ENCODE results near the gene ADAM10.

The ADAM10 gene

GRCh38 chr15:58715266-58715917, 34.1 kb downstream of the ADAM10 start:
- DNase-seq (ENCODE audit: low spot score) = no peak

- no peak for DNase-seq (ENCODE audit: low spot score)
These were observed 38.8 kb downstream of the ADAM10 start for GRCh38 chr15:58710701-58711100.

GRCh38 chr15:58707397-58707796, 42.1 kb downstream of the ADAM10 start:
- DNase-seq (ENCODE audit: low spot score) = no peak

- no peak for DNase-seq (ENCODE audit: low spot score)
These were observed 44.4 kb downstream of the ADAM10 start for GRCh38 chr15:58705105-58705504.

- no peak for DNase-seq (ENCODE audit: low spot score)
These were observed 45.2 kb downstream of the ADAM10 start for GRCh38 chr15:58704155-58704865.

GRCh38 chr15:58703610-58704009, 45.9 kb downstream of the ADAM10 start:
- DNase-seq (ENCODE audit: low spot score) = no peak

GRCh38 chr15:58702233-58702632, 47.3 kb downstream of the ADAM10 start:
- DNase-seq (ENCODE audit: low spot score) = no peak

- DNase-seq (ENCODE audit: low spot score) = no peak
These were observed 48.1 kb downstream of the ADAM10 start for GRCh38 chr15:58701376-58701775.

GRCh38 chr15:58699769-58700168, 49.7 kb downstream of the ADAM10 start:
- DNase-seq (ENCODE audit: low spot score) = no peak

- no peak for DNase-seq (ENCODE audit: low spot score)
These were observed 50.4 kb downstream of the ADAM10 start for GRCh38 chr15:58698887-58699641.

GRCh38 chr15:58697220-58697619, 52.3 kb downstream of the ADAM10 start:
- DNase-seq (ENCODE audit: low spot score) = no peak

GRCh38 chr15:58696738-58697137, 52.8 kb downstream of the ADAM10 start:
- no peak for DNase-seq (ENCODE audit: low spot score)

GRCh38 chr15:58694641-58695398, 54.7 kb downstream of the ADAM10 start:
- no peak for DNase-seq (ENCODE audit: low spot score)

- no peak for DNase-seq (ENCODE audit: low spot score)
These were observed 58.8 kb downstream of the ADAM10 start for GRCh38 chr15:58690703-58691102.

- no peak for DNase-seq (ENCODE audit: low spot score)
These were observed 59.9 kb downstream of the ADAM10 start for GRCh38 chr15:58689646-58690045.

GRCh38 chr15:58686286-58686685, 63.2 kb downstream of the ADAM10 start:
- DNase-seq (ENCODE audit: low spot score) = no peak

- no peak for DNase-seq (ENCODE audit: low spot score)
These were observed 64.8 kb downstream of the ADAM10 start for GRCh38 chr15:58684751-58685150.

- no peak for DNase-seq (ENCODE audit: low spot score)
These were observed 65.3 kb downstream of the ADAM10 start for GRCh38 chr15:58684036-58684710.

GRCh38 chr15:58682234-58682633, 67.3 kb downstream of the ADAM10 start:
- no peak for DNase-seq (ENCODE audit: low spot score)

GRCh38 chr15:58678683-58679082, 70.8 kb downstream of the ADAM10 start:
- no peak for DNase-seq (ENCODE audit: low spot score)

GRCh38 chr15:58677426-58677825, 72.1 kb downstream of the ADAM10 start:
- no peak for DNase-seq (ENCODE audit: low spot score)

- no peak for DNase-seq (ENCODE audit: low spot score)
These were observed 72.7 kb downstream of the ADAM10 start for GRCh38 chr15:58676766-58677165.

Data from hepatic stellate cell (primary cell).